A673 (cell line): ENCODE measurements around the gene SMAD3. TPM values are rescaled to one million over a fixed set of nuclear protein-coding genes. Genes with fewer than 3 reads are reported as not detected.

ENCODE experiments used
- BruUV-seq: library from RNA; stranded (reverse); fragments of 400-500 nt; replicated peaks from 2 replicates; lab custom pipeline; 2021; lab: Mats Ljungman, UMichigan
- CTCF ChIA-PET: fragments of 300-600 bp; sonication (Branson Sonifier 250); formaldehyde crosslinking; loops from one replicate; lab custom pipeline; 2022; ENCODE audit warnings: antibody characterized with exemption; lab: Charles Lee
- POLR2A ChIA-PET: fragments of 300-600 bp; sonication (Branson Sonifier 250); formaldehyde crosslinking; loops from one replicate; lab custom pipeline; 2022; ENCODE audit warnings: antibody characterized with exemption; ENCODE audit not compliant: low non-redundant PET; lab: Charles Lee
- DNase-seq: peaks from one replicate; pipeline ENCODE4 v3.0.0-alpha.2; 2015; ENCODE audit warnings: low spot score
- H3K27ac ChIP-seq: fragments of 200-600 bp; sonication (generic); 2 replicates; pipeline ENCODE4 v1.5.1; 2016; ENCODE audit warnings: mixed run types, low read depth, mild to moderate bottlenecking, mixed read lengths, antibody characterized with exemption, low read length; ENCODE audit not compliant: poor library complexity, severe bottlenecking
- H3K27me3 ChIP-seq: fragments of 200-600 bp; sonication (generic); replicated peaks from 2 replicates; pipeline ENCODE4 v1.6.1; 2017; ENCODE audit warnings: mixed run types, low read depth, mild to moderate bottlenecking, mixed read lengths, antibody characterized with exemption, low read length; ENCODE audit not compliant: insufficient read depth, poor library complexity
- H3K36me3 ChIP-seq: fragments of 200-600 bp; sonication (generic); 2 replicates; pipeline ENCODE4 v1.6.1; 2016; ENCODE audit warnings: mixed run types, mild to moderate bottlenecking, mixed read lengths, antibody characterized with exemption, low read length; ENCODE audit not compliant: insufficient read depth, poor library complexity, severe bottlenecking
- H3K4me1 ChIP-seq: fragments of 200-600 bp; sonication (generic); 2 replicates; pipeline ENCODE4 v1.6.1; 2017; ENCODE audit warnings: mixed run types, mild to moderate bottlenecking, mixed read lengths, antibody characterized with exemption, low read length; ENCODE audit not compliant: insufficient read depth, poor library complexity, severe bottlenecking
- H3K4me3 ChIP-seq: fragments of 200-600 bp; sonication (generic); 2 replicates; pipeline ENCODE4 v1.5.1; 2016; ENCODE audit warnings: low read depth, mixed run types, mild to moderate bottlenecking, mixed read lengths, low read length; ENCODE audit not compliant: poor library complexity, severe bottlenecking
- H3K9me3 ChIP-seq: fragments of 200-600 bp; sonication (generic); 2 replicates; pipeline ENCODE4 v1.6.1; 2016; ENCODE audit warnings: mixed run types, low read depth, mild to moderate bottlenecking, mixed read lengths, antibody characterized with exemption, low read length; ENCODE audit not compliant: poor library complexity, severe bottlenecking
- CTCF ChIP-seq: fragments of 300-800, 200-600 bp; sonication (generic); conservative IDR thresholded peaks from 2 replicates; pipeline ENCODE4 v1.5.1; 2017; ENCODE audit warnings: low read depth, mild to moderate bottlenecking, antibody characterized with exemption, low read length, moderate library complexity, mixed read lengths
- EZH2 ChIP-seq: fragments of 200-600 bp; sonication (generic); IDR thresholded peaks from 2 replicates; pipeline ENCODE4 v1.6.1; 2017; ENCODE audit warnings: borderline replicate concordance, low read depth, mild to moderate bottlenecking, mixed read lengths, antibody characterized with exemption, low read length; ENCODE audit not compliant: poor library complexity, severe bottlenecking
- intact Hi-C: fragments of 100-400 bp; cut with micrococcal nuclease; formaldehyde crosslinking; loops from one replicate; pipeline ENCODE4 v1.10.0; 2022; ENCODE audit not compliant: unreplicated experiment
- total RNA-seq: library from RNA; stranded (reverse); gene quantifications from 2 replicates; pipeline ENCODE4 v1.2.3, GENCODE V29; 2021

The SMAD3 gene
- total RNA-seq, 1 experiment from 2014 or later, result 31.0 TPM

GRCh38 chr15:67102599-67102929 is 37.2 kb downstream of the SMAD3 start:
- POLR2A ChIA-PET, result no interaction called here
- CTCF ChIA-PET, result interaction anchor here (0.6 kb wide), 1 partner anchor 537 kb away, joined by 6 read pairs; the partner anchor contains the start of gene LCTL
- Histone ChIP-seq H3K4me1 (peaks cover 58% of the 10 kb centered on the region), H3K4me3 (no peak overlapping the region), H3K9me3 (no peaks in the 10 kb centered on the region), H3K36me3 (peaks cover 1% of the 10 kb centered on the region), H3K27me3 (no peaks in the 10 kb centered on the region), H3K27ac (no peak overlapping the region)
- no peak for TF ChIP-seq EZH2
- TF ChIP-seq CTCF, result no peak
- intact Hi-C loops, result no loop called here
- DNase-seq, result no peak
- BruUV-seq, result no TSS peak

- POLR2A ChIA-PET, result no interaction called here
- intact Hi-C loops, result no loop called here
- Histone ChIP-seq H3K9me3 (no peaks in the 10 kb centered on the region), H3K27ac (no peak overlapping the region), H3K4me3 (no peak overlapping the region), H3K27me3 (no peaks in the 10 kb centered on the region), H3K36me3 (no peaks in the 10 kb centered on the region), H3K4me1 (peaks cover 55% of the 10 kb centered on the region)
- DNase-seq, result no peak
- CTCF ChIA-PET, result interaction anchor here (0.6 kb wide), 1 partner anchor 537 kb away, joined by 6 read pairs; the partner anchor contains the start of gene LCTL
- TF ChIP-seq CTCF (no peak), EZH2 (no peak)
- BruUV-seq, result no TSS peak
These were observed 37.6 kb downstream of the SMAD3 start for GRCh38 chr15:67103021-67103420.

GRCh38 chr15:67103432-67103831 is 38.0 kb downstream of the SMAD3 start:
- intact Hi-C loops, result no loop called here
- no TSS peak for BruUV-seq

More at GRCh38 chr15:67103432-67103831, 38.0 kb downstream of the SMAD3 start:
- H3K36me3 ChIP-seq, result no peaks in the 10 kb centered on the region
- H3K9me3 ChIP-seq, result no peaks in the 10 kb centered on the region
- H3K27ac ChIP-seq, result no peak overlapping the region
- no peak for DNase-seq
- H3K27me3 ChIP-seq, result no peaks in the 10 kb centered on the region
- ChIA-PET POLR2A (no interaction called here), CTCF (no interaction called here)
- H3K4me1 ChIP-seq, result peaks cover 52% of the 10 kb centered on the region
- no peak overlapping the region for H3K4me3 ChIP-seq
- TF ChIP-seq EZH2, result no peak
- TF ChIP-seq CTCF, result no peak
